ENCODE data around the gene XRCC3.

GRCh38 chr14:103721334-103722120 lies 6.3 kb upstream of the XRCC3 start:
- TF ChIP-seq POLR2AphosphoS5 (IDR thresholded peaks at IDR 0.05) (no peak), CTCF (IDR thresholded peaks at IDR 0.05) (no peak), EP300 (IDR thresholded peaks at IDR 0.05; ENCODE audit: low read depth) (no peak)

All from transverse colon (tissue), 4 donors.